ENCODE data around the gene NOS1AP.
"Not testable (repeated sequence)": the region's sequence is repeated elsewhere in the genome, so short reads cannot be mapped to it uniquely, and the experiment has no call there.

- TF ChIP-seq CTCF (conservative IDR thresholded peaks at IDR 0.05; ENCODE audit: low read length); EZH2phosphoT487 (IDR thresholded peaks at IDR 0.05; ENCODE audit: borderline replicate concordance): not testable (repeated sequence)
These were observed 350.0 kb downstream of the NOS1AP start for GRCh38 chr1:162419450-162419931.
